Glutamatergic neuron (in vitro differentiated cells): Measurements from ENCODE around the gene GUCA1A. TPM values are rescaled to one million over a fixed set of nuclear protein-coding genes. Genes with fewer than 3 reads are reported as not detected.

Experiments
- DNase-seq: peaks from one replicate; pipeline ENCODE4 v3.0.0; 2022
- H3K27ac Mint-ChIP-seq: one replicate; pipeline ENCODE4 v1.8.0; 2020; ENCODE audit warnings: mild to moderate bottlenecking, mixed read lengths, inconsistent platforms; ENCODE audit not compliant: unreplicated experiment
- H3K27me3 Mint-ChIP-seq: one replicate; pipeline ENCODE4 v1.8.0; 2020; ENCODE audit warnings: mild to moderate bottlenecking, moderate library complexity, mixed read lengths, inconsistent platforms; ENCODE audit not compliant: unreplicated experiment
- H3K36me3 Mint-ChIP-seq: one replicate; pipeline ENCODE4 v1.8.0; 2020; ENCODE audit warnings: mild to moderate bottlenecking, mixed read lengths, inconsistent platforms; ENCODE audit not compliant: unreplicated experiment
- H3K4me1 Mint-ChIP-seq: one replicate; pipeline ENCODE4 v1.8.0; 2020; ENCODE audit warnings: mild to moderate bottlenecking, low read depth, mixed read lengths, inconsistent platforms; ENCODE audit not compliant: unreplicated experiment
- H3K4me3 Mint-ChIP-seq: one replicate; pipeline ENCODE4 v1.8.0; 2020; ENCODE audit warnings: mild to moderate bottlenecking, mixed read lengths, inconsistent platforms; ENCODE audit not compliant: unreplicated experiment
- H3K9me3 Mint-ChIP-seq: one replicate; pipeline ENCODE4 v1.8.0; 2020; ENCODE audit warnings: mild to moderate bottlenecking, moderate library complexity, mixed read lengths, inconsistent platforms; ENCODE audit not compliant: unreplicated experiment
- CTCF ChIP-seq: fragments of 200-600 bp; sonication (generic); IDR thresholded peaks from one replicate; pipeline ENCODE4 v1.5.0; 2021; ENCODE audit not compliant: partially characterized antibody, unreplicated experiment
- total RNA-seq: library from RNA; stranded (reverse); fragmentation: NEBNext Ultra II Directional; extraction: Animal tissue kit (Norgen Biotek cat#: 25700); gene quantifications from one replicate; pipeline ENCODE4 v1.2.1, GENCODE V29; 2021; ENCODE audit not compliant: unreplicated experiment

The GUCA1A gene
- total RNA-seq, 1 donor from 2014 or later, result 2.2 TPM

DNA sequence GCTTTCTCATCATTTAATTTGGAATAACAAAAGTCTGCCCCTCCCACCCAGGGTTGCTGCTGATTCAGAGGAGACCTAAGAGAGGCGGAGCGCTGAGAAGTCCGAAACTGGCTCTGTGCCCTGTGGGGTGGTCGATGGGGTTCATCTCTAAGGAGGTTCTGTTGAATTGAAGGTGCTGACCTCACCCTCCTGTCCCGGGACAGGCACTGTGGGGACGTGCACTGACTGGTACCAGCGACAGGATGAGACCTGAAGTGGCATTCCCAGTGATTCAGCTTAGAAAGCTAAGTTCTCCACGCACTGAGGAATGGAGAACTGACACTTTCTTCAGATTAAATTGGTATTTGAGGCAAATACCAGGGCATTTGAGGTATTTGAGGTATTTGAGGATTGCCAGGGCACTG, 20.3 kb downstream of the GUCA1A start:
- H3K4me1 Mint-ChIP-seq, result peaks cover 7% of the 10 kb centered on the region
- DNase-seq, result no peak
- H3K27me3 Mint-ChIP-seq, result peaks cover 3% of the 10 kb centered on the region
- TF ChIP-seq CTCF, result no peak
- H3K9me3 Mint-ChIP-seq, result no peaks in the 10 kb centered on the region
- no peak overlapping the region for H3K4me3 Mint-ChIP-seq
- H3K36me3 Mint-ChIP-seq, result peaks cover 5% of the 10 kb centered on the region
- no peak overlapping the region for H3K27ac Mint-ChIP-seq

- TF ChIP-seq CTCF, result no peak
- Mint-ChIP-seq H3K27ac (no peak overlapping the region), H3K27me3 (peaks cover 3% of the 10 kb centered on the region), H3K36me3 (peaks cover 5% of the 10 kb centered on the region), H3K4me3 (no peak overlapping the region), H3K9me3 (no peaks in the 10 kb centered on the region), H3K4me1 (peaks cover 7% of the 10 kb centered on the region)
- no peak for DNase-seq
Observed at GRCh38 chr6:42194056-42194455, 20.9 kb downstream of the GUCA1A start.

DNA sequence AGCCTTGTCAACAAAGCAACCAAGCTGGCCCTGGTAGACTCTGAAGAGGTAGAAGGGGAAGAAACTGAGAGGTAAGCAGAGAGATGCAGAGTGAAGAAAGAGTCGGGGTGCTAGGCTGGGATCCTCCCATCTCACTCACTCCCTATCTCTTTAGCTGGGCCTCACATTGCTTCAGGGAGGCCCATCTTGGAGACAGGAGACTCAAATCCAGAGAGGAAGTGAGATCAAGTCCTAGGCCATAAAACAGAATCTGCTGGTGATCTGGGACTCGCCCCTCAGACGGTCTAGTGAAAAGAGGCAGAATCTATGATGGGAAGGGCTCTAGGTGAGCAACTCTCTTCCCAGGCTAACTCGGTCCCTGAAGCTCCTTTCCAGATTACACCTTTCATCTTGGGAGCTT, 22.3 kb downstream of the GUCA1A start:
- no peak for TF ChIP-seq CTCF
- no peak overlapping the region for H3K27ac Mint-ChIP-seq
- H3K4me1 Mint-ChIP-seq, result peaks cover 7% of the 10 kb centered on the region
- H3K9me3 Mint-ChIP-seq, result peaks cover under 1% of the 10 kb centered on the region
- no peak for DNase-seq
- H3K27me3 Mint-ChIP-seq, result peaks cover 3% of the 10 kb centered on the region
- H3K36me3 Mint-ChIP-seq, result peaks cover 5% of the 10 kb centered on the region
- no peak overlapping the region for H3K4me3 Mint-ChIP-seq

GRCh38 chr6:42197555-42198362, 24.6 kb downstream of the GUCA1A start:
- Mint-ChIP-seq H3K27me3 (peaks cover 3% of the 10 kb centered on the region), H3K4me3 (no peak overlapping the region), H3K4me1 (no peaks in the 10 kb centered on the region), H3K36me3 (peaks cover 5% of the 10 kb centered on the region), H3K9me3 (peaks cover 5% of the 10 kb centered on the region), H3K27ac (no peak overlapping the region)
- DNase-seq, result no peak
- no peak for TF ChIP-seq CTCF
